Stomach (tissue), 4 donors: ENCODE data around the gene RNF224.

ENCODE experiments used
- EP300 ChIP-seq: sonication (generic); formaldehyde crosslinking; IDR thresholded peaks from one replicate; pipeline ENCODE4 v1.6.1; 2017; ENCODE audit warnings: antibody characterized with exemption
- POLR2A ChIP-seq, 4 donors: fragments of 450-650 bp; IDR thresholded peaks; one replicate each; pipeline ENCODE4 v1.6.1; 2016; ENCODE audit warnings: antibody characterized with exemption in 4 of 4, control low read depth in 2 of 4, mild to moderate bottlenecking in 1 of 4, moderate library complexity in 1 of 4
- TF ChIP-seq, protein P1 (sequence below), 7 experiments: fragments of 450-650 bp in 4 of 7; fragments of 200-600 bp in 3 of 7; sonication (generic) in 3 of 7; IDR thresholded peaks; one replicate each; pipeline ENCODE4 v1.5.1; 2016 to 2019; ENCODE audit warnings: antibody characterized with exemption in 7 of 7, control low read depth in 2 of 7, mild to moderate bottlenecking in 1 of 7

DNA sequence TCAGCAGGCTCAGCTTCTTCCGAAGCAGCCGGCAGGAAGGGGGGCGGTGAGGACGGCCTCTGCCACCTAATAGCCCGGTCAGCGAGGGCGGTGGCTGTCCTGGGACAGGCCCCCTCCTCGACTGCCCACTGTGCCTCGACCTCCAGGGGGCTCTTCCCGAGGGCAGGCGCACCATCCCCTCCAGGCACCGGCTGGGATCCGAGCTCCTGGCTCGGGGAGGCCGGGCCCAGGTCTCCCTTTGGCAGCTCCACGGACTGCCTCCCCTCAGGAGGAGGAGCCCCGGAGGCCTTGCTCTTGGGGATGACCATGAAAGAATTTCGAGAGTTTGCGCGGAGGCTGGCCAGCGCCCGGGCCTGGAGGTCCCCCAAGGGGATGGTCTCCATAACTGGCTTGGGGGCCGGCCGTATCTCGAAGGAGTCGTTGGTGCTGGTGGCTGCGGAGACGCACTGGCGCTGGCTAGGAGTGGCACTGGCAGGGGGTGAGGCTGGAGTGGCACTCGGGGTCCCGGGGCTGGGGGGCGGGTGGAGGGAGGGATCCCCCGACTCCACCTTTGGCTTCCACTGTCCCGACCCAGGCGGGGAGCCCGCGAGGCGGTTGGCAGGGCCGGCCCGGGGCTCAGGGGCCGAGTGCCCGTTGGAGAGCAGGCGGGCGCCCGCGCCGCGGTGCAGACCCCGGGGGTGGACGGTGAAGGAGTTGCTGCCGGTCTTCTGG lies 27.7 kb upstream of the RNF224 start:
- TF ChIP-seq POLR2A (IDR thresholded peaks at IDR 0.05) (no peak), EP300 (no peak)
- TF ChIP-seq, protein P1, sequence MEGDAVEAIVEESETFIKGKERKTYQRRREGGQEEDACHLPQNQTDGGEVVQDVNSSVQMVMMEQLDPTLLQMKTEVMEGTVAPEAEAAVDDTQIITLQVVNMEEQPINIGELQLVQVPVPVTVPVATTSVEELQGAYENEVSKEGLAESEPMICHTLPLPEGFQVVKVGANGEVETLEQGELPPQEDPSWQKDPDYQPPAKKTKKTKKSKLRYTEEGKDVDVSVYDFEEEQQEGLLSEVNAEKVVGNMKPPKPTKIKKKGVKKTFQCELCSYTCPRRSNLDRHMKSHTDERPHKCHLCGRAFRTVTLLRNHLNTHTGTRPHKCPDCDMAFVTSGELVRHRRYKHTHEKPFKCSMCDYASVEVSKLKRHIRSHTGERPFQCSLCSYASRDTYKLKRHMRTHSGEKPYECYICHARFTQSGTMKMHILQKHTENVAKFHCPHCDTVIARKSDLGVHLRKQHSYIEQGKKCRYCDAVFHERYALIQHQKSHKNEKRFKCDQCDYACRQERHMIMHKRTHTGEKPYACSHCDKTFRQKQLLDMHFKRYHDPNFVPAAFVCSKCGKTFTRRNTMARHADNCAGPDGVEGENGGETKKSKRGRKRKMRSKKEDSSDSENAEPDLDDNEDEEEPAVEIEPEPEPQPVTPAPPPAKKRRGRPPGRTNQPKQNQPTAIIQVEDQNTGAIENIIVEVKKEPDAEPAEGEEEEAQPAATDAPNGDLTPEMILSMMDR (IDR thresholded peaks at IDR 0.05): no peak
